Measurements from ENCODE around the gene ECSCR.
"Not testable (repeated sequence)": the region's sequence is repeated elsewhere in the genome, so short reads cannot be mapped to it uniquely, and the experiment has no call there.

The ECSCR gene, protein sequence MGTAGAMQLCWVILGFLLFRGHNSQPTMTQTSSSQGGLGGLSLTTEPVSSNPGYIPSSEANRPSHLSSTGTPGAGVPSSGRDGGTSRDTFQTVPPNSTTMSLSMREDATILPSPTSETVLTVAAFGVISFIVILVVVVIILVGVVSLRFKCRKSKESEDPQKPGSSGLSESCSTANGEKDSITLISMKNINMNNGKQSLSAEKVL

DNA sequence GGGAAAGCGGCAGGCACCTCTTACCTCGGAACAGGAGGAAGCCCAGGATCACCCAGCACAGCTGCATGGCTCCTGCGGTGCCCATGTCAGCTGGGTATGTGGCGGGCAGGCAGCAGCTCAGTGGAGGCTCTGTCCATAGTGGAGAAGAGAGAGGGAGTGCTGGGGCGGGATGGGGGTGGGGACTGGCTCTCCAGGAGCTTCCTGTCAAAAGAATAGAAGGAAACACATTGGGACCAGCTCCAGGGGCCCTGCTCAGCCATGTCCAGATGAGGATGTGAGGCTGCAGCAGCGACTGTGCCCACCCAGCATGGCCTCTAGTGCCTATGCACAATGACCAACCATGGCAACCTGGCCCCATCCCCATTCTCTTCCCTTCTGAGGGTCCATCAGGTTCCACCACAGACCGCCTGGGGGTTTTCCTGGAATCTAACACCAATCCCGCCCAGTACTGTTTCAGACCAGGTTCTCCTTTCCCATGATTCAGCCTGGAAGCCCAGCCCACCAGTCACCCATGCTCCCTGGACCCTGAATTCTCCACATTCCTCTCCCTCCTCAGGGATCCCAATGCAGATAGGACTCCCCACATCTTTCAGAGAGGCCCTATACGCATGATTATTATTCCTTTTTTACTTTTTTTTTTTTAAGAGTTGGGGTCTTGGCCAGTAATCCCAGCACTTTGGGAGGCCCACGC is at the start of gene ECSCR:
Gene ECSCR (minus strand): TSS at position 158 of the 691 bp plus-strand sequence. CDS start 73 bp downstream, at position 85.
- no peak for DNase-seq
- Mint-ChIP-seq H3K27ac (no peak within 1 kb of the TSS), H3K4me3 (no peak within 1 kb of the TSS), H3K4me1 (peaks cover 30% of the 10 kb centered on the region), H3K9me3 (no peaks in the 10 kb centered on the region), H3K36me3 (ENCODE audit: low read depth) (no peaks in the 10 kb centered on the region), H3K27me3 (ENCODE audit: low read depth, poor library complexity) (peaks cover 6% of the 10 kb centered on the region)
- TF ChIP-seq, protein P1, sequence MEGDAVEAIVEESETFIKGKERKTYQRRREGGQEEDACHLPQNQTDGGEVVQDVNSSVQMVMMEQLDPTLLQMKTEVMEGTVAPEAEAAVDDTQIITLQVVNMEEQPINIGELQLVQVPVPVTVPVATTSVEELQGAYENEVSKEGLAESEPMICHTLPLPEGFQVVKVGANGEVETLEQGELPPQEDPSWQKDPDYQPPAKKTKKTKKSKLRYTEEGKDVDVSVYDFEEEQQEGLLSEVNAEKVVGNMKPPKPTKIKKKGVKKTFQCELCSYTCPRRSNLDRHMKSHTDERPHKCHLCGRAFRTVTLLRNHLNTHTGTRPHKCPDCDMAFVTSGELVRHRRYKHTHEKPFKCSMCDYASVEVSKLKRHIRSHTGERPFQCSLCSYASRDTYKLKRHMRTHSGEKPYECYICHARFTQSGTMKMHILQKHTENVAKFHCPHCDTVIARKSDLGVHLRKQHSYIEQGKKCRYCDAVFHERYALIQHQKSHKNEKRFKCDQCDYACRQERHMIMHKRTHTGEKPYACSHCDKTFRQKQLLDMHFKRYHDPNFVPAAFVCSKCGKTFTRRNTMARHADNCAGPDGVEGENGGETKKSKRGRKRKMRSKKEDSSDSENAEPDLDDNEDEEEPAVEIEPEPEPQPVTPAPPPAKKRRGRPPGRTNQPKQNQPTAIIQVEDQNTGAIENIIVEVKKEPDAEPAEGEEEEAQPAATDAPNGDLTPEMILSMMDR (IDR thresholded peaks at IDR 0.05), result no peak

- Mint-ChIP-seq H3K4me1 (peaks cover 33% of the 10 kb centered on the region), H3K9me3 (peaks cover 14% of the 10 kb centered on the region), H3K27me3 (ENCODE audit: low read depth, poor library complexity) (peaks cover 16% of the 10 kb centered on the region)
- not testable (repeated sequence) for DNase-seq; H3K4me3 Mint-ChIP-seq; H3K36me3 Mint-ChIP-seq (ENCODE audit: low read depth); H3K27ac Mint-ChIP-seq
Measured at GRCh38 chr5:139504722-139505121, 42.2 kb upstream of the ECSCR start.

DNA sequence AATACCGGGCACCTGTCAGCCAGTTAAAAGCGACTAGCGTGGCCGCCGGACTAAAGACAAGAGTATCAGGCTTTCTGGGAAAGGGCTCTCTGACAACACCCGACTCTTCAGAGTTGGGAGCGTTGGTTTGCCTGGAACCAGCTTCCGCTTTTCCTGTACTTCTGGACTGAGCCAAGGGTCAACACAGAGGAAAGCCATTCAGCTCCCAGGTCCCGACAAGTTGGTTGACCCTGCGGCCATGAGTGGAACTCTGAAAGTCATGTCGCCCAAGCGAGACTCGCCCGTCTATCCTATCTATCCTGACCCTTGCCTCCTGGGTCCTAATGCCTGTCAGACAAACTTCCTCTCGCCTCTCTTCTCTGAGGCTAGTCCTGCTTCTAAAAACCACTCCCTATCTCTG is 41.3 kb upstream of the ECSCR start:
- H3K27me3 Mint-ChIP-seq (ENCODE audit: low read depth, poor library complexity), result peaks cover 14% of the 10 kb centered on the region
- not testable (repeated sequence) for H3K27ac Mint-ChIP-seq; H3K36me3 Mint-ChIP-seq (ENCODE audit: low read depth); DNase-seq
- peaks cover 33% of the 10 kb centered on the region for H3K4me1 Mint-ChIP-seq
- peak overlapping the region; percentile 79 for H3K4me3 Mint-ChIP-seq
- peaks cover 14% of the 10 kb centered on the region for H3K9me3 Mint-ChIP-seq

DNA sequence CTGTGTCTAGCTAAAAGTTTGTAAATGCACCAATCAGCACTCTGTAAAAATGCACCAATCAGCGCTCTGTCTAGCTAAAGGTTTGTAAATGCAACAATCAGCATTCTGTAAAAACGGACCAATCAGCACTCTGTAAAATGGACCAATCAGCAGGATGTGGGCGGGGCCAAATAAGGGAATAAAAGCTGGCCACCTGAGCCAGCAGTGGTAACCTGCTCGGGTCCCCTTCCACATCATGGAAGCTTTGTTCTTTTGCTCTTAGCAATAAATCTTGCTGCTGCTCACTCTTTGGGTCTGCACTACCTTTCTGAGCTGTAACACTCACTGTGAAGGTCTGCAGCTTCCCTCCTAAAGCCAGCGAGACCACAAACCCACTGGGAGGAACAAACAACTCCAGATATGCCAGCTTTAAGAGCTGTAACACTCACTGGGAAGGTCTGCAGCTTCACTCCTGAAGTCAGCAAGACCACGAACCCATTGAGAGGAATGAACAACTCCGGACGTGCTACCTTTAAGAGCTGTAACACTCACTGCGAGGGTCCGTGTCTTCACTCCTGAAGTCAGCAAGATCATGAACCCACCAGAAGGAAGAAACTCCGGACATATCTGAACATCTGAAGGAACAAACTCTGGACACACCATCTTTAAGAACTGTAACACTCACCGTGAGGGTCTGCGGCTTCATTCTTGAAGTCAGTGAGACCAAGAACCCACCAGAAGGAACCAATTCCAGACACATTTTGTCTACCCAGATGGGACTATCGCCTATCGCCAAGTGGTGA is 40.7 kb upstream of the ECSCR start:
- Mint-ChIP-seq H3K4me3 (peak overlapping the region; percentile 79), H3K27me3 (ENCODE audit: low read depth, poor library complexity) (peaks cover 11% of the 10 kb centered on the region), H3K4me1 (peaks cover 33% of the 10 kb centered on the region), H3K9me3 (peaks cover 14% of the 10 kb centered on the region)
- DNase-seq; H3K27ac Mint-ChIP-seq; H3K36me3 Mint-ChIP-seq (ENCODE audit: low read depth): not testable (repeated sequence)

GRCh38 chr5:139501381-139501780 is 38.8 kb upstream of the ECSCR start:
- peaks cover 6% of the 10 kb centered on the region for H3K27me3 Mint-ChIP-seq (ENCODE audit: low read depth, poor library complexity)

GRCh38 chr5:139495638-139496435 is 33.3 kb upstream of the ECSCR start:
- no peak for DNase-seq
- Mint-ChIP-seq H3K27ac (no peak overlapping the region), H3K4me3 (no peak overlapping the region), H3K27me3 (ENCODE audit: low read depth, poor library complexity) (peaks cover 10% of the 10 kb centered on the region), H3K4me1 (peaks cover 5% of the 10 kb centered on the region), H3K36me3 (ENCODE audit: low read depth) (no peaks in the 10 kb centered on the region), H3K9me3 (no peaks in the 10 kb centered on the region)
- TF ChIP-seq, protein P1 (IDR thresholded peaks at IDR 0.05), result no peak

More at GRCh38 chr5:139501381-139501780, 38.8 kb upstream of the ECSCR start:
- Mint-ChIP-seq H3K4me1 (peaks cover 33% of the 10 kb centered on the region), H3K4me3 (no peak overlapping the region), H3K27ac (no peak overlapping the region), H3K9me3 (peaks cover 14% of the 10 kb centered on the region), H3K36me3 (ENCODE audit: low read depth) (no peaks in the 10 kb centered on the region)
- TF ChIP-seq, protein P1 (IDR thresholded peaks at IDR 0.05), result no peak
- no peak for DNase-seq
